HG03095 (cell line): ENCODE data around the gene CRYL1.
"Not testable (repeated sequence)": the region's sequence is repeated elsewhere in the genome, so short reads cannot be mapped to it uniquely, and the experiment has no call there.

Source experiments
- ATAC-seq: cut with Tn5 transposase; IDR thresholded peaks from one replicate; pipeline ENCODE4 v1.9.1; 2021; ENCODE audit warnings: moderate library complexity; ENCODE audit not compliant: unreplicated experiment

Gene CRYL1

GRCh38 chr13:20461481-20461859, 64.2 kb downstream of the CRYL1 start:
- no peak for ATAC-seq

DNA sequence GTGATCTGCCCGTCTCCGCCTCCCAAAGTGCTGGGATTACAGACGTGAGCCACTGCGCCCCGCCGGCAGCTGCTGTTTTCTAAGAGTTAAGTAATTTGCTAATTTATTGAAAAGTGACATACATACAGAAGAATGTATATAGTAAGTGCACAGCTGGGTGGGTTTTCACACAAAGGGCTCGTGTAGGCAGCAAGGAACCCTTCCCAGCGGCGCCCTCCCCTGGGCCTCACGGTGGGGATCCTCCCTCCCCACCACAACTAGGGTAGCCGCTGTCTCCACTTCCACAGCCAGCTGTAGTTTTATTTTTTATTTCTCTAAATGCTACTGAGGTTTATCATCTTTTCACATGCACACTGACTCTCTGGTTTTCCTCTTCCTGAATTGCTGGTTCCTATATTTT, 64.9 kb downstream of the CRYL1 start:
- no peak for ATAC-seq

DNA sequence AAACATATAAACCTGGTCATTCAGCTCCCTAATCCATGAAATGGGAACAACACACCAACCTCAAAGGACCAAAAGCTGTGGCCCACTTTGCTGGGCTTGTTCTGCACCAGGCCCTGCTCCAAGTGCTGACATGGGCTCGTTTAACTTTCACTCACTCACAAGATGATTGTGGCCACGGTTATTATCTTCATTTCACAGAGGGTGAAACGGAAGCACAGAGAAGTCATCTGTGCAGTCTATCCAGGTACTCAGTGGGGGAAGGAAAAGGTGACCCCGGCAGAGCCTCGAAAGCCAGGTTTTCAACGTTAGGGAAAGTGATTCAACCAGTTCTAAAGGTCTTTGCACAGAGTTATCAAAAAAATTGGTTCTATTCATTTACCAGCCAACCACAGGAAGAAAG, 68.0 kb downstream of the CRYL1 start:
- ATAC-seq, result no peak

GRCh38 chr13:20456737-20457136, 68.9 kb downstream of the CRYL1 start:
- no peak for ATAC-seq

- ATAC-seq, result no peak
These were observed 74.3 kb downstream of the CRYL1 start for GRCh38 chr13:20451397-20451796.

DNA sequence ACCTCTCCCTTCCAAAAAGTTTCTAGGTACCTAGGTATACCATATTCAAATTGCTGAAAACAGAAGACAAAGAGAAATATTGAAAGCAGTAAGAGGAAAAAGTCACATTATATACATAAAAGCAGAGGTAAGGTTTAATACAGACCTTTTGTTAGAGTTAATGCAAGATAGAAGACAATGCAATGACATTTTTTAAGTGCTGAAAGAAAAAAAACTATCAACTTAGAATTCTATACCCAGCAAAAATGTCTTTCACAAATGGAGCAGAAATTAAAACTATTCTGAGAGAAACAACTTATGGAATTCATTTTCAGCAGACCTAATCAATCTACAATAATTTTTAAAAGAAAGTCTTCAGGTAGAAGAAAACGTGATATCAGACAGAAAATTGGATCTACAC, 77.2 kb downstream of the CRYL1 start:
- no peak for ATAC-seq

GRCh38 chr13:20446900-20447299, 78.8 kb downstream of the CRYL1 start:
- no peak for ATAC-seq

DNA sequence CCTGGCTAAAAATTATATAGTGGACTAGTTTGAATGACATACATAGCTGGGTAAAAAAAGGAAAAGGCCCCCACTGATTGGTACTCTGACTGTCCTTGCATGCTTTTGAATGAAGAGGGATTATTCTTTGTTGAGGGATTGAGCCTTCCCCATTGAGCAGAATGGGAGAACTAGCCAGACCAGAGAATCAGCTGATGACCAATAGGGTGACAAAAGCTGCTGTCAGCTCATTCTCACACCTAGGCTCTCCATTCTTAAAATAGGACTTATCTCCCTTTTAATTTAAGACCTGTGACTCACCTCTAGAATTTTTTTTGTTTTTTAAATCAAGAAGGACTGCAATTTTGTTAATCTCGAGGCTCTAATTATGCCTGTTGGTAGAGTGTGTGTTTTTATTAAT, 79.3 kb downstream of the CRYL1 start:
- ATAC-seq, result no peak

DNA sequence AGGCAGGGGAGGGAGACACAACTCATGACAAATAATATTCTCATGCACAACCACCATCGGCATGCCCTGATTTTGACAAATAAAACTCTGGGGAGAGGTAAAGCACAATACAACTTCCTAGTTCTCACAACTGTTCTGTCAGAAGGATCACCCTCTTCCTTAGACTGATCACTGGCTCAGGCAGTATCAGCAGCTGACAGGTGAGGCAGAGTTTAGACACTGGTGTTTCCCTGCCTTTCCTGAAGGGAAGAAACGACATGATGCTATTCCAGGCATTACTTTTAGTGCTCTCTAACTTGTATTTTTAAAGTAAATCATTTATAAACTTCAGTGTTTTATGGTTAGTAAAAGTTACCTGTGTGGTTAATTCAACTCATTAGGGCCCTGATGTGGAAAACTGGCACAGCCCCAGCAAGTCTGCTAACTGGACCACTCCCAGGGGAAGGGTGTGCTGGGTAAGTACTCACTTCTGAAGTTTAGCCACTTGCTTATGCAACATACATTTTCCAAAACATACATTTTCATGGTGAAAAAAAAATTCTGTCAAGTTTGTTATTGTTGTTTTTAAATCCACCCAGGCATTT, 82.8 kb downstream of the CRYL1 start:
- ATAC-seq, result no peak

- no peak for ATAC-seq
These were observed 83.3 kb downstream of the CRYL1 start for GRCh38 chr13:20442375-20442774.

GRCh38 chr13:20441879-20442278, 83.8 kb downstream of the CRYL1 start:
- ATAC-seq, result no peak

DNA sequence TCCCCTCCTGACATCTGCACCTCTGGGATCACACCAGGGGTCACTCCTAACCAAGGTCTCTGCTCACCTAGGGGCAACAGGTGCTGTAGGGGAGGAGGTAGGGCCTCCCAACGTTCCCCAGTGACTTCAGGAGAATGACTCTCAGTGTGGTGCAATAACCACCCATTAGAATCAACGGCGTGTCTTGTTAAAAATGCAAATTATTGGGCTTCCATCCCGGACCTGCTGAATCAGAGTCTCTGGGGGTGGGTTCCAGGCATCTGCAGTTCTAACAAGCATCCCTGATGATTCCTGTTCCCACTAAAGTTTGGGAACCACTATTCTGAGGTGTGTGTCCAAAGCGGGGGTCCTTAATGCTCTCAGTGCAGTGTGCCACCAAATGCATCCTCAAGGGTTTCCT, 84.6 kb downstream of the CRYL1 start:
- no peak for ATAC-seq

- no peak for ATAC-seq
These were observed 86.4 kb downstream of the CRYL1 start for GRCh38 chr13:20439261-20439660.

- no peak for ATAC-seq
These were observed 86.9 kb downstream of the CRYL1 start for GRCh38 chr13:20438801-20439200.

- no peak for ATAC-seq
These were observed 89.2 kb downstream of the CRYL1 start for GRCh38 chr13:20436505-20436904.

- ATAC-seq, result no peak
These were observed 89.9 kb downstream of the CRYL1 start for GRCh38 chr13:20435616-20436368.

- ATAC-seq, result not testable (repeated sequence)
These were observed 91.4 kb downstream of the CRYL1 start for GRCh38 chr13:20434210-20434609.

DNA sequence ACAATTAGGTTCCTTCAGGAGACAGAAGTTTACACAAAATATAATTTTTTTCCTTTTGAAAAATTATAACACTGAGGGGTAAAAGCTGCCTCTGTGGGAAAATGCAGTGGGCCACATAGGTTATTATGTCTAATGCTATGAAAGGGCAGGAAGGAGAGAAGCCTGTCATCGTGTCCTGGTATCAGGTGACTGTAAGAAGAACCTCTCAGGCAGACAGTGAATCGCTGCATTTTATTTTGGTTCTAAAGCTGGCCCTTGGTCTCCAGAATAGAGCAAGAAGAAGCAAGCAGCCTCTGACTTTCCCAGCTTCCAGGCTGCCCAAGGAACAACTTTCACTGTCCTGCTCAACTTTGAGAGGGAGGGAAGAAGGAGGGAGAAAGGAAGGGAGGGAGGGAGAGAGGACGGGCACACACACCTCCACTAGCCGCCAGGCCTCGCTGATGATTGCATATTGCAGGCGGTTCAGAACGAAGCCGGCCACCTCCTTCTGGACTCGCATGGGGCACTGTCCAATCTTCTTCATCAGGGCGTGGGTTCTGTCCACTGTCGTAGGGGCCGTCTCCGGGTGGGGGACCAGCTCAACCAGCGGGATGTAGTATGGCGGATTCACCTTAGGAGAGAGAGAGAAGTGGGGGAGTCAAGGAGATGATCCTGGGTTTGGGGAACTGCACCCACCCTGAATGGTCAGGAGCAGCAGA, 93.8 kb downstream of the CRYL1 start:
- ATAC-seq, result no peak

GRCh38 chr13:20431080-20431479, 94.6 kb downstream of the CRYL1 start:
- ATAC-seq, result no peak

GRCh38 chr13:20430296-20430695, 95.4 kb downstream of the CRYL1 start:
- ATAC-seq, result no peak

DNA sequence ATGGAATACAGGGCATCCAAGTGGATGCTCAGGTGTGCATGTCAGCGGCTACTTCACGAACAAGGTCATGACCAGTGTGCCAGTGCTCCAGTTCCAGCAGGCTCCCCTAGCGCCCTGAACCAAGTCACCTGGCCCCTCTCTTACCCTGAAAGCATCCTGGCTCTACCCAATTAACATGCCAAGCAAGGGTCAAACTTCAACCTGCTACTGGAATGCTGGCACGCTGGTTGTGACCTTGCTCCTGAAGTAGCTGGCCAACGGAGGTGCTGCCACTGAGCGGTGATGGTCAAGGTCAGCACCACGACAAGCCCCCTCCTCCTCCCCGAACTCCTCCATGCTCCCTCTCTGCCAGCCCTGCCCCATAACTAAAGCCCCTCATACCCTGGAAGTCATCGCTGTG, 96.0 kb downstream of the CRYL1 start:
- ATAC-seq, result no peak
